Muscle of leg (tissue), 11 donors: ENCODE data around the gene SOS1. TPM values are rescaled to one million over a fixed set of nuclear protein-coding genes. Genes with fewer than 3 reads are reported as not detected.

Experiments used
- DNase-seq: peaks from one replicate; pipeline ENCODE4 v3.0.0; 2013
- H3K27ac ChIP-seq: one replicate; pipeline ENCODE4 v1.5.1; 2013; ENCODE audit warnings: mild to moderate bottlenecking, low read length, control low read depth
- H3K27me3 ChIP-seq: one replicate; pipeline ENCODE4 v1.6.1; 2013; ENCODE audit warnings: low read length; ENCODE audit not compliant: control insufficient read depth, insufficient read depth
- H3K36me3 ChIP-seq: one replicate; pipeline ENCODE4 v1.6.1; 2013; ENCODE audit warnings: low read length; ENCODE audit not compliant: control insufficient read depth, insufficient read depth
- H3K4me1 ChIP-seq: one replicate; pipeline ENCODE4 v1.6.1; 2013; ENCODE audit warnings: low read length; ENCODE audit not compliant: control insufficient read depth, insufficient read depth
- H3K4me3 ChIP-seq: one replicate; pipeline ENCODE4 v1.5.1; 2013; ENCODE audit warnings: low read length, control low read depth
- H3K9me3 ChIP-seq: replicated peaks from 2 replicates; pipeline ENCODE4 v1.6.1; 2013; ENCODE audit warnings: low read depth, low read length; ENCODE audit not compliant: control insufficient read depth
- WGBS: methylation state at CpG from one replicate; pipeline ENCODE4 v1.1.5; 2013; ENCODE audit warnings: missing lambda C conversion rate; ENCODE audit not compliant: insufficient coverage; 5-methylcytosine and 5-hydroxymethylcytosine counted together
- polyA plus RNA-seq, 8 donors: library from polyadenylated mRNA; unstranded; fragments of 120-200 nt; gene quantifications; one replicate each; pipeline versions ENCODE4 v1.2.1 to v1.2.3, GENCODE V29; 2013; ENCODE audit warnings: inconsistent platforms in 1 of 8, low replicate concordance in 1 of 8; ENCODE audit not compliant: insufficient read length in 8 of 8, insufficient read depth in 1 of 8
- total RNA-seq: library from RNA; stranded (reverse); fragments of 120-200 nt; gene quantifications from one replicate; pipeline ENCODE4 v1.2.4, GENCODE V29; 2013

Gene SOS1
- total and polyA plus RNA-seq, 9 donors: 18.5 to 33.8 (median 24.9) TPM

GRCh38 chr2:39124000-39124745, 3.3 kb upstream of the SOS1 start:
- Histone ChIP-seq H3K36me3 (no peaks in the 10 kb centered on the region), H3K27me3 (no peaks in the 10 kb centered on the region), H3K27ac (peak overlapping the region; percentile 94), H3K9me3 (no peaks in the 10 kb centered on the region), H3K4me3 (peak overlapping the region; percentile 66), H3K4me1 (peaks cover 16% of the 10 kb centered on the region)
- DNase-seq: peak; percentile 99
- 0% methylated on average over 48 of the region's 58 CpGs for WGBS

GRCh38 chr2:39123436-39123999, 2.7 kb upstream of the SOS1 start:
- peak overlapping the region; percentile 66 for H3K4me3 ChIP-seq
- no peaks in the 10 kb centered on the region for H3K27me3 ChIP-seq
- no peak for DNase-seq
- H3K27ac ChIP-seq: peak overlapping the region; percentile 94
- 50% methylated on average over 18 of the region's 25 CpGs for WGBS
- H3K36me3 ChIP-seq: no peaks in the 10 kb centered on the region
- H3K4me1 ChIP-seq: peaks cover 21% of the 10 kb centered on the region
- H3K9me3 ChIP-seq: no peaks in the 10 kb centered on the region

GRCh38 chr2:39121523-39122063, 742 bp upstream of the SOS1 start:
- Histone ChIP-seq H3K4me1 (peaks cover 21% of the 10 kb centered on the region), H3K4me3 (peak overlapping the region; percentile 59), H3K36me3 (peaks cover under 1% of the 10 kb centered on the region), H3K9me3 (no peaks in the 10 kb centered on the region), H3K27me3 (no peaks in the 10 kb centered on the region), H3K27ac (peak overlapping the region; percentile 97)
- WGBS: 20% methylated on average over 1 of the region's 7 CpGs
- no peak for DNase-seq

DNA sequence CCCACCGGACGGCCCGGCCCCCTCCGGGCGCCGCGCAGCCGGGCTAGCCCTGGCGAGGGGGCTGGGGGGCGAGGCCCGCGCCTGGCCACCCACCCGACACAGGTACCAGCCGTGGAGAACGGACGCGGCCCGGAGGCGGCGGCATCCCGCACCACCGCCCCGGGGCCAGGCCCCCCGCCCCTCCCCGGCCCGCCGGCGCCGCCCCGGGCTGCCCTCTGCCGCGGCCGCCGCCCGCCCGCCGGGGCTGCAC, 405 bp downstream of the SOS1 start:
- no peak for DNase-seq
- WGBS: 0% methylated on average over 29 of the region's 37 CpGs
- Histone ChIP-seq H3K4me3 (peak overlapping the region; percentile 59), H3K27me3 (no peaks in the 10 kb centered on the region), H3K4me1 (peaks cover 21% of the 10 kb centered on the region), H3K27ac (peak overlapping the region; percentile 97), H3K36me3 (peaks cover 2% of the 10 kb centered on the region), H3K9me3 (no peaks in the 10 kb centered on the region)

DNA sequence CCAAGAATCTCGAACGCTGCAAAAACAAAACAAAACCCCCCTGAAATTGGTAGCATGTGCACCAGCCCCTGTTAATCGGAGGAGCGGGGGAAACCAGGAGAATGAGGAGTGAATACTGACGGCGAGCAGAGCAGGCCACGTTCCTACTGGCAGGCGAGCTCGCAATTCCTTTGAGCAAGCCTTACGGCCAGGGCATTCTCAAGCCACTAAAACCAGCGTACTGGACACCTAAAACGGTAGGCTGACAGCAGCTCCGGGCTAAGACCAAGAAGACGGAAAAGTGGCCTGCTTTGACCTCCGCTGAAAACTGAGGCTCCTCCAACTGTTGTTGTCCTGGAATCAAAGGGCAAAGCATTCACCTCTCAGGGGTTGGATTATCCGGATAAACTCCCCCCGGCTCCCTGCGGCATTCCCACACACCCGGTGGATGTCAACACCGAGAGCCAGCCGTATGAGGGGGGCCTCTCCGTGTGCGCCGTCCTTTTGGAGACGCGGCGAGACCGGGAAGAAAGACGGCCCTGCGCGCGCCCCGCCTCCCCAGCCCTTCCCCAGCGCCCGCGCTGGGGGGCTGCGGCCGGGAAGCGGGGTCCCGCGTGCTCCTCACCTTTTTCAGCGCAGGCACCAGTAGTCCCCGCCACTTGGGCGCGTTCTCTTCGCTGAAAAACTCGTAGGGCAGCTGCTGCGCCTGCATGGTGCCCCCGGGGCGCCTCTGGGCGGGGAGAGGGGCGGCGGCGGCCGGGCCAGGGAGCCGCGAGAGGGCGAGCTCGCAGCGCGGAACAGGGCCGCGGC, 925 bp downstream of the SOS1 start:
- Histone ChIP-seq H3K36me3 (peaks cover 2% of the 10 kb centered on the region), H3K4me3 (peak overlapping the region; percentile 59), H3K9me3 (no peaks in the 10 kb centered on the region), H3K27ac (peak overlapping the region; percentile 96), H3K4me1 (peaks cover 19% of the 10 kb centered on the region), H3K27me3 (no peaks in the 10 kb centered on the region)
- WGBS: under 1% methylated on average over 57 of the region's 63 CpGs
- DNase-seq: peak; percentile 81

DNA sequence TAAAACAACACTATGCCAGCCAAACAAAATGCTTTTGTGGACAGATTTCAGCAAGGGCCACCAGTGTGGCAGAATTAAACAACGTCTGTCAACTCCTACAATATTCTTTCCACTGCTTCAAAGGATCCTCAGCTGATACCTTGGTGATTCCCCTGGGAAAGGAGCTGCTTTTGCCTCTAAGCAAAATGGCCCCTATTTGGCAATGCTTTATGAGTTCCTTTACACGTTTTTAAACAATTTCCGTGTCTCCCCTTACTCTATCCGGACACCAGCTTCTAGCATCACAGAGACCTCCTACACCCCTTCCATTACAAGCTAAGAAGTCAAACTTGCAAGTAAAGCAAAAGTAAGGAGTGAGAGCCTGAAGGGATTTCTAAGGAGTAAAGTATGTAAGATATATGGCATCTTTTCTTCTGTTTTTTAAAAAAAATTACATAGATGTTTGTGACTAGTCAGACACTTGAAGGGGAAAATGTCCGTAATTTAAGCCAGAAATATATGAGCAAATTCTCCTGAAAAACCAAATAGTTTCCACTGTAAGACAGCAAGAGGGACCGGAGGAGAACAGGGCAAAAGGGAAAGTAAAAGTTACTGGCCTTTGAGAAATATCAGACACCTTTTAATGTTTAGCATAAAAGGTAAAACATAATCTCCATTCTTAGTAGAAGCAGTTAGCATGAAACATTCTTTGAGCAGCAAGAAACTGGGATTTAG, 1.9 kb downstream of the SOS1 start:
- H3K36me3 ChIP-seq: peaks cover 2% of the 10 kb centered on the region
- peak overlapping the region; percentile 59 for H3K4me3 ChIP-seq
- peak; percentile 27 for DNase-seq
- H3K9me3 ChIP-seq: no peaks in the 10 kb centered on the region
- H3K27ac ChIP-seq: peak overlapping the region; percentile 96
- H3K4me1 ChIP-seq: peaks cover 19% of the 10 kb centered on the region
- no peaks in the 10 kb centered on the region for H3K27me3 ChIP-seq
- WGBS: 45% methylated on average over 1 of the region's 6 CpGs

GRCh38 chr2:39115556-39115955, 5.3 kb downstream of the SOS1 start:
- DNase-seq: no peak
- no peaks in the 10 kb centered on the region for H3K27me3 ChIP-seq
- no peak overlapping the region for H3K27ac ChIP-seq
- H3K9me3 ChIP-seq: no peaks in the 10 kb centered on the region
- H3K36me3 ChIP-seq: peaks cover 12% of the 10 kb centered on the region
- H3K4me3 ChIP-seq: no peak overlapping the region
- WGBS: no CpG with 5 or more reads among the region's 1 CpG
- H3K4me1 ChIP-seq: peaks cover 6% of the 10 kb centered on the region

GRCh38 chr2:39114771-39115170, 6.1 kb downstream of the SOS1 start:
- peaks cover 12% of the 10 kb centered on the region for H3K36me3 ChIP-seq
- no peak for DNase-seq
- H3K27ac ChIP-seq: no peak overlapping the region
- peaks cover 6% of the 10 kb centered on the region for H3K4me1 ChIP-seq
- no peaks in the 10 kb centered on the region for H3K9me3 ChIP-seq
- WGBS: 89% methylated on average over 2 of the region's 3 CpGs
- no peak overlapping the region for H3K4me3 ChIP-seq
- no peaks in the 10 kb centered on the region for H3K27me3 ChIP-seq

- DNase-seq: no peak
- Histone ChIP-seq H3K4me1 (peaks cover 3% of the 10 kb centered on the region), H3K27ac (no peak overlapping the region), H3K4me3 (no peak overlapping the region), H3K36me3 (peaks cover 10% of the 10 kb centered on the region), H3K27me3 (no peaks in the 10 kb centered on the region), H3K9me3 (no peaks in the 10 kb centered on the region)
- WGBS: no CpG with 5 or more reads among the region's 1 CpG
Observed at GRCh38 chr2:39109537-39109936, 11.3 kb downstream of the SOS1 start.

- 77% methylated on average over 1 of the region's 1 CpG for WGBS
- Histone ChIP-seq H3K4me1 (peaks cover 3% of the 10 kb centered on the region), H3K27me3 (no peaks in the 10 kb centered on the region)
Observed at GRCh38 chr2:39108377-39108776, 12.5 kb downstream of the SOS1 start.

More at GRCh38 chr2:39108377-39108776, 12.5 kb downstream of the SOS1 start:
- Histone ChIP-seq H3K36me3 (peaks cover 10% of the 10 kb centered on the region), H3K4me3 (no peak overlapping the region), H3K27ac (no peak overlapping the region), H3K9me3 (no peaks in the 10 kb centered on the region)
- no peak for DNase-seq
